Mesendoderm (in vitro differentiated cells): ENCODE measurements around the gene MTIF2.

Experiments used
- DNase-seq: peaks from one replicate; pipeline ENCODE4 v3.0.0; 2013
- H2AK5ac ChIP-seq: 2 replicates; pipeline ENCODE4 v1.6.1; 2013; ENCODE audit warnings: low read length, inconsistent platforms
- H2BK120ac ChIP-seq: 2 replicates; pipeline ENCODE4 v1.6.1; 2013; ENCODE audit warnings: low read depth, mild to moderate bottlenecking, low read length, moderate library complexity, mixed read lengths
- H2BK15ac ChIP-seq: replicated peaks from 2 replicates; pipeline ENCODE4 v1.6.1; 2013; ENCODE audit warnings: low read depth, mild to moderate bottlenecking, moderate library complexity
- H2BK5ac ChIP-seq: 2 replicates; pipeline ENCODE4 v1.6.1; 2013; ENCODE audit warnings: low read length, inconsistent platforms
- H3K18ac ChIP-seq: 2 replicates; pipeline ENCODE4 v1.6.1; 2013; ENCODE audit warnings: mild to moderate bottlenecking, low read length, mixed read lengths
- H3K23ac ChIP-seq: one replicate; pipeline ENCODE4 v1.6.1; 2013; ENCODE audit warnings: low read length
- H3K27ac ChIP-seq: 2 replicates; pipeline ENCODE4 v1.5.1; 2013; ENCODE audit warnings: low read depth, mild to moderate bottlenecking, inconsistent platforms, low read length, moderate library complexity
- H3K27me3 ChIP-seq: 2 replicates; pipeline ENCODE4 v1.6.1; 2013; ENCODE audit warnings: low read length, control low read depth, mild to moderate bottlenecking, inconsistent platforms; ENCODE audit not compliant: insufficient read depth, poor library complexity
- H3K36me3 ChIP-seq: 2 replicates; pipeline ENCODE4 v1.6.1; 2013; ENCODE audit warnings: low read length, inconsistent platforms; ENCODE audit not compliant: control insufficient read depth, insufficient read depth
- H3K4ac ChIP-seq: one replicate; pipeline ENCODE4 v1.6.1; 2013; ENCODE audit warnings: low read depth, mild to moderate bottlenecking, low read length, moderate library complexity
- H3K4me1 ChIP-seq: 2 replicates; pipeline ENCODE4 v1.6.1; 2013; ENCODE audit warnings: low read depth, low read length, inconsistent platforms; ENCODE audit not compliant: control insufficient read depth
- H3K4me2 ChIP-seq: 2 replicates; pipeline ENCODE4 v1.6.1; 2013; ENCODE audit warnings: low read length
- H3K4me3 ChIP-seq: 2 replicates; pipeline ENCODE4 v1.5.1; 2013; ENCODE audit warnings: mild to moderate bottlenecking, low read length
- H3K56ac ChIP-seq: one replicate; pipeline ENCODE4 v1.6.1; 2013; ENCODE audit warnings: low read length
- H3K79me1 ChIP-seq: 2 replicates; pipeline ENCODE4 v1.6.1; 2013; ENCODE audit warnings: low read length, inconsistent platforms
- H3K79me2 ChIP-seq: 2 replicates; pipeline ENCODE4 v1.6.1; 2013; ENCODE audit warnings: mild to moderate bottlenecking, low read length; ENCODE audit not compliant: control insufficient read depth, insufficient read depth
- H3K9ac ChIP-seq: 2 replicates; pipeline ENCODE4 v1.6.1; 2013; ENCODE audit warnings: low read length, inconsistent platforms
- H4K5ac ChIP-seq: one replicate; pipeline ENCODE4 v1.6.1; 2013; ENCODE audit warnings: low read length
- H4K8ac ChIP-seq: one replicate; pipeline ENCODE4 v1.6.1; 2013; ENCODE audit warnings: low read depth, mild to moderate bottlenecking, control low read depth, low read length, moderate library complexity
- WGBS: extraction: QIAGEN DNeasy Blood & Tissue Kit; methylation state at CpG from one replicate; pipeline ENCODE4 v1.1.7; 2013; ENCODE audit warnings: low lambda C conversion rate, missing lambda C conversion rate; ENCODE audit not compliant: insufficient coverage; ENCODE audit errors: extremely low coverage; 5-methylcytosine and 5-hydroxymethylcytosine counted together

Gene MTIF2

GRCh38 chr2:55232863-55233657 lies 36.0 kb downstream of the MTIF2 start:
- peak overlapping the region; percentile 46 for H3K4me2 ChIP-seq
- no peak overlapping the region for H2BK15ac ChIP-seq
- H3K36me3 ChIP-seq, result peaks cover 8% of the 10 kb centered on the region
- peak overlapping the region; percentile 94 for H3K9ac ChIP-seq
- H4K5ac ChIP-seq, result peak overlapping the region; percentile 47
- H3K4me3 ChIP-seq, result peak overlapping the region; percentile 83
- peak overlapping the region; percentile 20 for H3K23ac ChIP-seq
- H2BK120ac ChIP-seq, result no peak overlapping the region
- H3K4ac ChIP-seq, result peak overlapping the region; percentile 28
- peak overlapping the region; percentile 93 for H3K56ac ChIP-seq
- peak; percentile 30 for DNase-seq
- H2BK5ac ChIP-seq, result peak overlapping the region; percentile 21
- no CpG with 5 or more reads among the region's 33 CpGs for WGBS
- H4K8ac ChIP-seq, result peak overlapping the region; percentile 84
- H3K18ac ChIP-seq, result peak overlapping the region; percentile 81
- H3K27ac ChIP-seq, result peak overlapping the region; percentile 22
- no peaks in the 10 kb centered on the region for H3K4me1 ChIP-seq
- H3K79me1 ChIP-seq, result peaks cover 14% of the 10 kb centered on the region
- no peaks in the 10 kb centered on the region for H3K27me3 ChIP-seq
- no peak overlapping the region for H2AK5ac ChIP-seq
- peaks cover 31% of the 10 kb centered on the region for H3K79me2 ChIP-seq

- Histone ChIP-seq H2AK5ac (no peak within 1 kb of the TSS), H3K18ac (peak within 1 kb of the TSS; percentile 83), H2BK5ac (peak within 1 kb of the TSS; percentile 91), H3K4me1 (no peaks in the 10 kb centered on the region), H3K9ac (peak within 1 kb of the TSS; percentile 94), H3K79me1 (peaks cover 17% of the 10 kb centered on the region), H3K56ac (peak within 1 kb of the TSS; percentile 97), H3K27me3 (no peaks in the 10 kb centered on the region), H2BK15ac (no peak within 1 kb of the TSS), H4K8ac (peak within 1 kb of the TSS; percentile 84), H2BK120ac (no peak within 1 kb of the TSS), H4K5ac (peak within 1 kb of the TSS; percentile 47), H3K79me2 (peaks cover 34% of the 10 kb centered on the region), H3K4me3 (peak within 1 kb of the TSS; percentile 89), H3K4me2 (peak within 1 kb of the TSS; percentile 47), H3K27ac (peak within 1 kb of the TSS; percentile 95), H3K4ac (peak within 1 kb of the TSS; percentile 28), H3K36me3 (peaks cover 8% of the 10 kb centered on the region), H3K23ac (peak within 1 kb of the TSS; percentile 20)
- WGBS, result no CpG with 5 or more reads among the region's 37 CpGs
- peak; percentile 100 for DNase-seq
Observed at GRCh38 chr2:55232084-55232862, 36.8 kb downstream of the MTIF2 start, which contains the start of the genes CLHC1 and RPS27A. TSS of gene CLHC1 (minus strand) at chr2:55232293. CDS start at chr2:55222411, 9,882 bp downstream. TSS of gene RPS27A (plus strand) at chr2:55232688. CDS start at chr2:55232825, 137 bp downstream.

GRCh38 chr2:55231546-55232083 lies 37.4 kb downstream of the MTIF2 start:
- Histone ChIP-seq H3K23ac (no peak overlapping the region), H2BK15ac (no peak overlapping the region), H3K4me1 (no peaks in the 10 kb centered on the region), H2BK5ac (peak overlapping the region; percentile 91), H2BK120ac (no peak overlapping the region), H4K5ac (no peak overlapping the region), H3K4ac (peak overlapping the region; percentile 20), H3K79me2 (peaks cover 34% of the 10 kb centered on the region), H3K36me3 (peaks cover 8% of the 10 kb centered on the region), H3K18ac (peak overlapping the region; percentile 83), H3K4me3 (peak overlapping the region; percentile 89), H3K4me2 (peak overlapping the region; percentile 20), H3K56ac (peak overlapping the region; percentile 97), H3K27ac (peak overlapping the region; percentile 95), H3K9ac (peak overlapping the region; percentile 83), H3K27me3 (no peaks in the 10 kb centered on the region), H3K79me1 (peaks cover 17% of the 10 kb centered on the region), H2AK5ac (no peak overlapping the region), H4K8ac (peak overlapping the region; percentile 67)
- whole genome bisulfite sequencing, result no CpG with 5 or more reads among the region's 13 CpGs
- no peak for DNase-seq

- H3K79me1 ChIP-seq, result peaks cover 17% of the 10 kb centered on the region
- no peak overlapping the region for H3K9ac ChIP-seq
- H3K79me2 ChIP-seq, result peaks cover 34% of the 10 kb centered on the region
- H4K5ac ChIP-seq, result no peak overlapping the region
- no peak for DNase-seq
- WGBS, result no CpG with 5 or more reads among the region's 3 CpGs
- H2BK5ac ChIP-seq, result no peak overlapping the region
- no peak overlapping the region for H3K4me2 ChIP-seq
- no peak overlapping the region for H3K18ac ChIP-seq
- H3K4ac ChIP-seq, result no peak overlapping the region
- peaks cover 8% of the 10 kb centered on the region for H3K36me3 ChIP-seq
- H3K27ac ChIP-seq, result no peak overlapping the region
- H3K23ac ChIP-seq, result no peak overlapping the region
- no peak overlapping the region for H2BK120ac ChIP-seq
- H3K27me3 ChIP-seq, result no peaks in the 10 kb centered on the region
- no peak overlapping the region for H2AK5ac ChIP-seq
- no peak overlapping the region for H3K56ac ChIP-seq
- no peaks in the 10 kb centered on the region for H3K4me1 ChIP-seq
- H4K8ac ChIP-seq, result no peak overlapping the region
- H3K4me3 ChIP-seq, result no peak overlapping the region
- H2BK15ac ChIP-seq, result no peak overlapping the region
Observed at GRCh38 chr2:55230551-55230950, 38.5 kb downstream of the MTIF2 start.

GRCh38 chr2:55229221-55229620 lies 39.8 kb downstream of the MTIF2 start:
- H2BK5ac ChIP-seq, result no peak overlapping the region
- no peak overlapping the region for H4K8ac ChIP-seq
- H3K4me2 ChIP-seq, result no peak overlapping the region
- peaks cover under 1% of the 10 kb centered on the region for H3K36me3 ChIP-seq
- no peaks in the 10 kb centered on the region for H3K4me1 ChIP-seq
- DNase-seq, result peak; percentile 4
- no peak overlapping the region for H2AK5ac ChIP-seq
- no peak overlapping the region for H4K5ac ChIP-seq
- H3K27ac ChIP-seq, result no peak overlapping the region
- no CpG with 5 or more reads among the region's 2 CpGs for WGBS
- no peak overlapping the region for H3K18ac ChIP-seq
- H2BK15ac ChIP-seq, result no peak overlapping the region
- no peak overlapping the region for H3K9ac ChIP-seq
- no peak overlapping the region for H3K23ac ChIP-seq
- H3K79me2 ChIP-seq, result peaks cover 28% of the 10 kb centered on the region
- peaks cover 12% of the 10 kb centered on the region for H3K79me1 ChIP-seq
- H2BK120ac ChIP-seq, result no peak overlapping the region
- no peak overlapping the region for H3K56ac ChIP-seq
- H3K27me3 ChIP-seq, result no peaks in the 10 kb centered on the region
- no peak overlapping the region for H3K4ac ChIP-seq
- H3K4me3 ChIP-seq, result no peak overlapping the region
